Measurements from ENCODE around the gene PDE4D. TPM values are rescaled to one million over a fixed set of nuclear protein-coding genes. Genes with fewer than 3 reads are reported as not detected.

The PDE4D gene
- total RNA-seq, 1 experiment from 2014 or later: 2.4 TPM

DNA sequence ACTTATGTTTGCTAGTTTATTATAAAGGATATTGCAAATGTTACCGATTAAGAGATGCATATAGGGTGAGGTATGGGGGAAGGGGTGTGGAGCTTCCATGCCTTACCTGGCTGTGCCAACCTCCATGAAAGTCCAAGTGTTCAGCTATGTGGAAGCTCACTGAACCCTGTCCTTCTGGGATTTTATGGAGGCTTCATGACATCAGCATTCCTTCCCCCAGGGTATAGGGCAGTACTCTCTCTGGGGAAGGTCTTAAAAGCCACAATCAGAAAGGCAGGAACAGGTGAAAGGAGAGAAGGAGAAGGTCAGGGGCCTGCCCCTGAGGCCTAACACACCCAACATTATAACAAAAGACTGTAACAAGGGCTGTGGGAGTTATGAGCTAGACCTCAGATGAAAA lies 592.6 kb downstream of the PDE4D start:
- ChIA-PET CTCF (no interaction called here), POLR2A (no interaction called here)
- no TSS peak for BruUV-seq (replicated peaks)
- no peak for ATAC-seq
- no peaks in the 10 kb centered on the region for H3K9me3 ChIP-seq (ENCODE audit: control insufficient read depth, insufficient read depth, low read depth, low read length)
- no peaks in the 10 kb centered on the region for H3K27me3 ChIP-seq (ENCODE audit: control insufficient read depth, insufficient read depth, low read length)
- intact Hi-C loops (cut with micrococcal nuclease; ENCODE audit: unreplicated experiment) (no loop called here), in situ Hi-C loops (cut with HindIII; ENCODE audit: low pct_unique_long_range_greater_than_20kb, low sequenced_read_pairs) (no loop called here)
- no peak for DNase-seq (ENCODE audit: low read depth, low spot score)
- no peak overlapping the region for H3K27ac ChIP-seq (ENCODE audit: low read length)
- no peak overlapping the region for H3K4me3 ChIP-seq (ENCODE audit: low read depth in 2 of 2, low read length in 2 of 2)
- TF ChIP-seq TCF7L2 (IDR thresholded peaks at IDR 0.05; ENCODE audit: low read depth, low read length) (no peak), SIN3A (IDR thresholded peaks at IDR 0.05; ENCODE audit: borderline replicate concordance, insufficient read depth, low read depth, low read length) (no peak), REST (IDR thresholded peaks at IDR 0.05; ENCODE audit: insufficient read depth in 1 of 2, low read depth in 2 of 2, low read length in 1 of 2) (no peak), POLR2AphosphoS5 (IDR thresholded peaks at IDR 0.05; ENCODE audit: low read depth, low read length) (no peak), CTCF (IDR thresholded peaks at IDR 0.05) (no peak)
- no peaks in the 10 kb centered on the region; the same call in 1 of the 2 replicates for H3K36me3 ChIP-seq (ENCODE audit: control insufficient read depth, insufficient read depth, low read length)
- H3K4me1 ChIP-seq (ENCODE audit: control insufficient read depth, insufficient read depth, low read length): no peaks in the 10 kb centered on the region; the same call in 1 of the 2 replicates

GRCh38 chr5:59299006-59299405 lies 594.5 kb downstream of the PDE4D start:
- no peaks in the 10 kb centered on the region; the same call in 1 of the 2 replicates for H3K36me3 ChIP-seq (ENCODE audit: control insufficient read depth, insufficient read depth, low read length)
- 0 out of 2 replicates have a peak, but pooled peaks have one; percentile 49 for ATAC-seq
- H3K4me3 ChIP-seq (ENCODE audit: low read depth in 2 of 2, low read length in 2 of 2): peak overlapping the region in 1 of 2 experiments; percentile 5; a peak in 1 of 4 replicates
- no peaks in the 10 kb centered on the region for H3K27me3 ChIP-seq (ENCODE audit: control insufficient read depth, insufficient read depth, low read length)
- ChIA-PET CTCF (no interaction called here), POLR2A (no interaction called here)
- H3K9me3 ChIP-seq (ENCODE audit: control insufficient read depth, insufficient read depth, low read depth, low read length): no peaks in the 10 kb centered on the region
- no peak for DNase-seq (ENCODE audit: low read depth, low spot score)
- intact Hi-C loops (cut with micrococcal nuclease; ENCODE audit: unreplicated experiment): no loop called here
- no peak overlapping the region for H3K27ac ChIP-seq (ENCODE audit: low read length)
- no peak for TF ChIP-seq TCF7L2 (IDR thresholded peaks at IDR 0.05; ENCODE audit: low read depth, low read length)
- TF ChIP-seq CTCF (IDR thresholded peaks at IDR 0.05): no peak
- TF ChIP-seq POLR2AphosphoS5 (IDR thresholded peaks at IDR 0.05; ENCODE audit: low read depth, low read length): no peak
- no peak for TF ChIP-seq REST (IDR thresholded peaks at IDR 0.05; ENCODE audit: insufficient read depth in 1 of 2, low read depth in 2 of 2, low read length in 1 of 2)
- no peak for TF ChIP-seq SIN3A (IDR thresholded peaks at IDR 0.05; ENCODE audit: borderline replicate concordance, insufficient read depth, low read depth, low read length)
- BruUV-seq (replicated peaks): no TSS peak
- no peaks in the 10 kb centered on the region; the same call in 1 of the 2 replicates for H3K4me1 ChIP-seq (ENCODE audit: control insufficient read depth, insufficient read depth, low read length)
- in situ Hi-C loops (cut with HindIII; ENCODE audit: low pct_unique_long_range_greater_than_20kb, low sequenced_read_pairs): no loop called here
